ENCODE measurements around the gene KCNJ18.
"Not testable (repeated sequence)": the region's sequence is repeated elsewhere in the genome, so short reads cannot be mapped to it uniquely, and the experiment has no call there.

- TF ChIP-seq POLR2A (IDR thresholded peaks at IDR 0.05; ENCODE audit: low read length); GATA1 (IDR thresholded peaks at IDR 0.05; ENCODE audit: low read depth, low read length): not testable (repeated sequence)
Measured at GRCh38 chr17:21652049-21652448, 40.3 kb upstream of the KCNJ18 start.
